NCI-H526 treated with DMSO at 0.1 percent for 48 hours (cell line): Measurements from ENCODE around the gene UBTD2.
"Not testable (repeated sequence)": the region's sequence is repeated elsewhere in the genome, so short reads cannot be mapped to it uniquely, and the experiment has no call there.

ENCODE experiments used
- DNase-seq: peaks from one replicate; lab custom pipeline; 2025; lab: John Stamatoyannopoulos, UW

Gene UBTD2

GRCh38 chr5:172283020-172283861, at the start of gene UBTD2:
TSS of gene UBTD2 (minus strand) at chr5:172283764. CDS start at chr5:172283665, 99 bp downstream.
- peak; percentile 36 for DNase-seq

- DNase-seq, result not testable (repeated sequence)
Measured at GRCh38 chr5:172326901-172327300, 43.3 kb upstream of the UBTD2 start.

GRCh38 chr5:172325452-172325851, 41.9 kb upstream of the UBTD2 start:
- DNase-seq, result no peak

GRCh38 chr5:172322028-172322965, 38.7 kb upstream of the UBTD2 start:
- no peak for DNase-seq

GRCh38 chr5:172321593-172321992, 38.0 kb upstream of the UBTD2 start:
- DNase-seq, result no peak

GRCh38 chr5:172319708-172320441, 36.3 kb upstream of the UBTD2 start:
- no peak for DNase-seq

GRCh38 chr5:172315587-172316493, 32.3 kb upstream of the UBTD2 start:
- DNase-seq, result no peak

GRCh38 chr5:172313915-172314314, 30.4 kb upstream of the UBTD2 start:
- no peak for DNase-seq

- no peak for DNase-seq
Measured at GRCh38 chr5:172312286-172312685, 28.7 kb upstream of the UBTD2 start.

GRCh38 chr5:172311605-172312004, 28.0 kb upstream of the UBTD2 start:
- no peak for DNase-seq

- no peak for DNase-seq
Measured at GRCh38 chr5:172311026-172311425, 27.5 kb upstream of the UBTD2 start.

GRCh38 chr5:172305380-172305779, 21.8 kb upstream of the UBTD2 start:
- DNase-seq, result no peak

- no peak for DNase-seq
Measured at GRCh38 chr5:172303572-172304335, 20.2 kb upstream of the UBTD2 start.

- no peak for DNase-seq
Measured at GRCh38 chr5:172303162-172303561, 19.6 kb upstream of the UBTD2 start.

GRCh38 chr5:172302047-172302710, 18.6 kb upstream of the UBTD2 start:
- no peak for DNase-seq

GRCh38 chr5:172299916-172300439, 16.4 kb upstream of the UBTD2 start:
- DNase-seq, result no peak

- DNase-seq, result no peak
Measured at GRCh38 chr5:172294831-172295230, 11.3 kb upstream of the UBTD2 start.

GRCh38 chr5:172293745-172294342, 10.3 kb upstream of the UBTD2 start:
- DNase-seq, result no peak
